ENCODE results near the gene TMEM135. TPM values are rescaled to one million over a fixed set of nuclear protein-coding genes. Genes with fewer than 3 reads are reported as not detected.

TMEM135 gene
- total RNA-seq, 4 donors from 2014 or later, result 13.1 to 123 (median 19.1) TPM

GRCh38 chr11:87031433-87032170 lies 6.1 kb upstream of the TMEM135 start:
- Histone ChIP-seq H3K27me3 (no peaks in the 10 kb centered on the region), H3K36me3 (no peaks in the 10 kb centered on the region), H3K4me3 (no peak overlapping the region), H3K27ac (no peak overlapping the region), H3K4me1 (peaks cover 0 to 13% (median 0%) of the 10 kb centered on the region in 4 donors), H3K9me3 (no peaks in the 10 kb centered on the region)
- in situ Hi-C loops (cut with MboI; ENCODE audit: low pct_ligation_motif_present in 1 of 4, low pct_unique_long_range_greater_than_20kb in 1 of 4, low sequenced_read_pairs in 3 of 4), result no loop called here
- 44 to 62% methylated on average over 3 of the region's 3 CpGs for WGBS, 2 donors (ENCODE audit: low coverage in 1 of 2)
- no peak for DNase-seq
- TF ChIP-seq EP300 (IDR thresholded peaks at IDR 0.05; ENCODE audit: low read depth) (no peak), POLR2AphosphoS5 (IDR thresholded peaks at IDR 0.05) (no peak), POLR2A (IDR thresholded peaks at IDR 0.05) (no peak), CTCF (IDR thresholded peaks at IDR 0.05) (no peak)
- intact Hi-C loops (cut with DNase I; ENCODE audit: low total_unique reads), result no loop called here

GRCh38 chr11:87033561-87033960 lies 4.2 kb upstream of the TMEM135 start:
- Histone ChIP-seq H3K27ac (no peak overlapping the region), H3K27me3 (no peaks in the 10 kb centered on the region), H3K4me1 (peaks cover 0 to 22% (median 5%) of the 10 kb centered on the region in 4 donors), H3K9me3 (no peaks in the 10 kb centered on the region), H3K4me3 (no peak overlapping the region), H3K36me3 (no peaks in the 10 kb centered on the region)
- 61 to 84% methylated on average over 3 to 8 of the region's 8 CpGs for WGBS, 2 donors (ENCODE audit: low coverage in 1 of 2)
- in situ Hi-C loops (cut with MboI; ENCODE audit: low pct_ligation_motif_present in 1 of 4, low pct_unique_long_range_greater_than_20kb in 1 of 4, low sequenced_read_pairs in 3 of 4), result no loop called here
- TF ChIP-seq POLR2AphosphoS5 (IDR thresholded peaks at IDR 0.05), result no peak
- no peak for TF ChIP-seq CTCF (IDR thresholded peaks at IDR 0.05)
- TF ChIP-seq EP300 (IDR thresholded peaks at IDR 0.05; ENCODE audit: low read depth), result no peak
- no peak for TF ChIP-seq POLR2A (IDR thresholded peaks at IDR 0.05)
- DNase-seq, result no peak
- intact Hi-C loops (cut with DNase I; ENCODE audit: low total_unique reads), result no loop called here

GRCh38 chr11:87035976-87036583 lies 1.7 kb upstream of the TMEM135 start:
- WGBS, 2 donors (ENCODE audit: low coverage in 1 of 2), result 70 to 73% methylated on average over 6 to 12 of the region's 12 CpGs
- TF ChIP-seq EP300 (IDR thresholded peaks at IDR 0.05; ENCODE audit: low read depth), result no peak
- no peak for TF ChIP-seq CTCF (IDR thresholded peaks at IDR 0.05)
- TF ChIP-seq POLR2A (IDR thresholded peaks at IDR 0.05), result no peak
- H3K27me3 ChIP-seq, result no peaks in the 10 kb centered on the region
- DNase-seq, result no peak
- H3K9me3 ChIP-seq, result no peaks in the 10 kb centered on the region
- in situ Hi-C loops (cut with MboI; ENCODE audit: low pct_ligation_motif_present in 1 of 4, low pct_unique_long_range_greater_than_20kb in 1 of 4, low sequenced_read_pairs in 3 of 4), result no loop called here
- H3K36me3 ChIP-seq, result no peaks in the 10 kb centered on the region
- H3K4me1 ChIP-seq, result peaks cover 4 to 40% (median 14%) of the 10 kb centered on the region in 4 donors
- intact Hi-C loops (cut with DNase I; ENCODE audit: low total_unique reads), result loop anchor here (5.0 kb wide), 2 partner anchors 79 to 94 kb away; partner anchors contain the start of gene FZD4
- peak overlapping the region; percentile 89 to 93 (median 91) for H3K27ac ChIP-seq
- no peak overlapping the region for H3K4me3 ChIP-seq

GRCh38 chr11:87036756-87037449 lies 831 bp upstream of the TMEM135 start:
- intact Hi-C loops (cut with DNase I; ENCODE audit: low total_unique reads) (loop anchor here (5.0 kb wide), 2 partner anchors 80 to 95 kb away; partner anchors contain the start of gene FZD4), in situ Hi-C loops (cut with MboI; ENCODE audit: low pct_ligation_motif_present in 1 of 4, low pct_unique_long_range_greater_than_20kb in 1 of 4, low sequenced_read_pairs in 3 of 4) (no loop called here)
- Histone ChIP-seq H3K4me3 (peak overlapping the region; percentile 71 to 85 (median 79)), H3K36me3 (no peaks in the 10 kb centered on the region), H3K27me3 (no peaks in the 10 kb centered on the region), H3K4me1 (peaks cover 4 to 34% (median 14%) of the 10 kb centered on the region in 4 donors), H3K9me3 (no peaks in the 10 kb centered on the region), H3K27ac (peak overlapping the region; percentile 89 to 93 (median 91))
- DNase-seq, result peak; percentile 22
- 27 to 47% methylated on average over 3 to 10 of the region's 10 CpGs for WGBS, 2 donors (ENCODE audit: low coverage in 1 of 2)
- no peak for TF ChIP-seq POLR2A (IDR thresholded peaks at IDR 0.05)
- TF ChIP-seq CTCF (IDR thresholded peaks at IDR 0.05), result no peak
- TF ChIP-seq EP300 (IDR thresholded peaks at IDR 0.05; ENCODE audit: low read depth), result no peak
- no peak for TF ChIP-seq POLR2AphosphoS5 (IDR thresholded peaks at IDR 0.05)

Measured in transverse colon (tissue), 4 donors.